ENCODE measurements around the gene DBT.

DNA sequence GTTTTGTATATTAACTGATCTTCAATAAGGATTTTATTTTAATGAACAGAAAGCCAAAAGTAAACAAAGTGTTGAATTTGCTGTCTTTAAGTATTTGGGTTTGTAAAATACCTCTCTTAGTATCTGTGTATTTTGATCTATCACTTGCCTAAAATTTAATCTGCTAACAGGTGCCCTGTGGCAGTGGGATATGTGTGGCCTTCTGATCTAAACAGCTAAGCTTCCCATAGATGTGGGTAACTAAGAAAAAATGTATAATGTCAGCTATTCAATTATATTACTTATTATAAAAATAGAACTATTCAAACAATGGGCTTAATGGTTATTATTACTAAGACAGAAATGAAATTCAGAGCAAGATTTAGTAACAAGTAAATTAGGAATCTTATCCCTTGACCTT lies 86.8 kb downstream of the DBT start:
- TF ChIP-seq, protein P1, sequence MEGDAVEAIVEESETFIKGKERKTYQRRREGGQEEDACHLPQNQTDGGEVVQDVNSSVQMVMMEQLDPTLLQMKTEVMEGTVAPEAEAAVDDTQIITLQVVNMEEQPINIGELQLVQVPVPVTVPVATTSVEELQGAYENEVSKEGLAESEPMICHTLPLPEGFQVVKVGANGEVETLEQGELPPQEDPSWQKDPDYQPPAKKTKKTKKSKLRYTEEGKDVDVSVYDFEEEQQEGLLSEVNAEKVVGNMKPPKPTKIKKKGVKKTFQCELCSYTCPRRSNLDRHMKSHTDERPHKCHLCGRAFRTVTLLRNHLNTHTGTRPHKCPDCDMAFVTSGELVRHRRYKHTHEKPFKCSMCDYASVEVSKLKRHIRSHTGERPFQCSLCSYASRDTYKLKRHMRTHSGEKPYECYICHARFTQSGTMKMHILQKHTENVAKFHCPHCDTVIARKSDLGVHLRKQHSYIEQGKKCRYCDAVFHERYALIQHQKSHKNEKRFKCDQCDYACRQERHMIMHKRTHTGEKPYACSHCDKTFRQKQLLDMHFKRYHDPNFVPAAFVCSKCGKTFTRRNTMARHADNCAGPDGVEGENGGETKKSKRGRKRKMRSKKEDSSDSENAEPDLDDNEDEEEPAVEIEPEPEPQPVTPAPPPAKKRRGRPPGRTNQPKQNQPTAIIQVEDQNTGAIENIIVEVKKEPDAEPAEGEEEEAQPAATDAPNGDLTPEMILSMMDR (IDR thresholded peaks at IDR 0.05) = no peak
- TF ChIP-seq TAF1 (IDR thresholded peaks at IDR 0.05; ENCODE audit: borderline replicate concordance, low read depth, low read length) (no peak), NFIC (IDR thresholded peaks at IDR 0.05; ENCODE audit: borderline replicate concordance) (no peak), EP300 (IDR thresholded peaks at IDR 0.05; ENCODE audit: borderline replicate concordance in 1 of 2, low read depth in 1 of 2, low read length in 1 of 2) (no peak), RCOR1 (IDR thresholded peaks at IDR 0.05; ENCODE audit: low read length) (no peak), TEAD4 (IDR thresholded peaks at IDR 0.05; ENCODE audit: borderline replicate concordance, insufficient read depth) (no peak), JUND (IDR thresholded peaks at IDR 0.05) (no peak), SIN3A (IDR thresholded peaks at IDR 0.05; ENCODE audit: borderline replicate concordance, low read depth, low read length) (no peak), POLR2AphosphoS5 (IDR thresholded peaks at IDR 0.05; ENCODE audit: low read depth, low read length) (no peak)
- TF ChIP-seq, protein P2, sequence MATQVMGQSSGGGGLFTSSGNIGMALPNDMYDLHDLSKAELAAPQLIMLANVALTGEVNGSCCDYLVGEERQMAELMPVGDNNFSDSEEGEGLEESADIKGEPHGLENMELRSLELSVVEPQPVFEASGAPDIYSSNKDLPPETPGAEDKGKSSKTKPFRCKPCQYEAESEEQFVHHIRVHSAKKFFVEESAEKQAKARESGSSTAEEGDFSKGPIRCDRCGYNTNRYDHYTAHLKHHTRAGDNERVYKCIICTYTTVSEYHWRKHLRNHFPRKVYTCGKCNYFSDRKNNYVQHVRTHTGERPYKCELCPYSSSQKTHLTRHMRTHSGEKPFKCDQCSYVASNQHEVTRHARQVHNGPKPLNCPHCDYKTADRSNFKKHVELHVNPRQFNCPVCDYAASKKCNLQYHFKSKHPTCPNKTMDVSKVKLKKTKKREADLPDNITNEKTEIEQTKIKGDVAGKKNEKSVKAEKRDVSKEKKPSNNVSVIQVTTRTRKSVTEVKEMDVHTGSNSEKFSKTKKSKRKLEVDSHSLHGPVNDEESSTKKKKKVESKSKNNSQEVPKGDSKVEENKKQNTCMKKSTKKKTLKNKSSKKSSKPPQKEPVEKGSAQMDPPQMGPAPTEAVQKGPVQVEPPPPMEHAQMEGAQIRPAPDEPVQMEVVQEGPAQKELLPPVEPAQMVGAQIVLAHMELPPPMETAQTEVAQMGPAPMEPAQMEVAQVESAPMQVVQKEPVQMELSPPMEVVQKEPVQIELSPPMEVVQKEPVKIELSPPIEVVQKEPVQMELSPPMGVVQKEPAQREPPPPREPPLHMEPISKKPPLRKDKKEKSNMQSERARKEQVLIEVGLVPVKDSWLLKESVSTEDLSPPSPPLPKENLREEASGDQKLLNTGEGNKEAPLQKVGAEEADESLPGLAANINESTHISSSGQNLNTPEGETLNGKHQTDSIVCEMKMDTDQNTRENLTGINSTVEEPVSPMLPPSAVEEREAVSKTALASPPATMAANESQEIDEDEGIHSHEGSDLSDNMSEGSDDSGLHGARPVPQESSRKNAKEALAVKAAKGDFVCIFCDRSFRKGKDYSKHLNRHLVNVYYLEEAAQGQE (IDR thresholded peaks at IDR 0.05; ENCODE audit: low read depth, low read length) = no peak
- TF ChIP-seq, protein P3, sequence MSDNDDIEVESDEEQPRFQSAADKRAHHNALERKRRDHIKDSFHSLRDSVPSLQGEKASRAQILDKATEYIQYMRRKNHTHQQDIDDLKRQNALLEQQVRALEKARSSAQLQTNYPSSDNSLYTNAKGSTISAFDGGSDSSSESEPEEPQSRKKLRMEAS (IDR thresholded peaks at IDR 0.05; ENCODE audit: low read depth) = no peak

Data from SK-N-SH (cell line).